Liver (tissue), 9 donors: ENCODE results near the gene WWOX. TPM values are rescaled to one million over a fixed set of nuclear protein-coding genes. Genes with fewer than 3 reads are reported as not detected.

Experiments
- DNase-seq: peaks from one replicate; pipeline ENCODE4 v3.0.0-alpha.2; 2017; ENCODE audit warnings: low spot score
- H3K27ac ChIP-seq, 2 donors: one replicate each; pipeline ENCODE4 v1.7.0; 2013; ENCODE audit warnings: inconsistent platforms in 2 of 2, low read length in 2 of 2, control low read depth in 1 of 2, low read depth in 1 of 2, mild to moderate bottlenecking in 1 of 2
- H3K27me3 ChIP-seq, 4 donors: one replicate each; pipeline versions ENCODE4 v1.6.1 to v1.7.0; 2013; ENCODE audit warnings: low read length in 3 of 4, inconsistent platforms in 1 of 4, mild to moderate bottlenecking in 1 of 4, moderate library complexity in 1 of 4; ENCODE audit not compliant: control insufficient read depth in 4 of 4, insufficient read depth in 4 of 4
- H3K36me3 ChIP-seq, 4 donors: one replicate each; pipeline versions ENCODE4 v1.6.1 to v1.7.0; 2013; ENCODE audit warnings: low read length in 3 of 4, mild to moderate bottlenecking in 3 of 4, low read depth in 1 of 4, moderate library complexity in 1 of 4; ENCODE audit not compliant: control insufficient read depth in 4 of 4, insufficient read depth in 3 of 4
- H3K4me1 ChIP-seq, 4 donors: one replicate each; pipeline versions ENCODE4 v1.6.1 to v1.7.0; 2013; ENCODE audit warnings: low read length in 3 of 4, mild to moderate bottlenecking in 3 of 4, moderate library complexity in 1 of 4; ENCODE audit not compliant: control insufficient read depth in 4 of 4, insufficient read depth in 4 of 4
- H3K4me3 ChIP-seq, 3 donors: one replicate each; pipeline versions ENCODE4 v1.6.1 to v1.7.0; 2013; ENCODE audit warnings: low read length in 3 of 3, control low read depth in 1 of 3, low read depth in 1 of 3, mild to moderate bottlenecking in 1 of 3
- H3K9ac ChIP-seq, 2 donors: one replicate each; pipeline ENCODE4 v1.7.0; 2013; ENCODE audit warnings: low read length in 2 of 2, mild to moderate bottlenecking in 2 of 2, moderate library complexity in 2 of 2, control low read depth in 1 of 2, low read depth in 1 of 2
- H3K9me3 ChIP-seq, 4 donors: one replicate each; pipeline versions ENCODE4 v1.6.1 to v1.7.0; 2013; ENCODE audit warnings: low read length in 3 of 4; ENCODE audit not compliant: control insufficient read depth in 4 of 4
- ATF3 ChIP-seq: IDR thresholded peaks from 2 replicates; pipeline ENCODE4 v1.6.1; 2016; ENCODE audit warnings: antibody characterized with exemption
- CTCF ChIP-seq: fragments of 150-350 bp; IDR thresholded peaks from 2 replicates; pipeline ENCODE4 v1.5.1; 2017; ENCODE audit warnings: improper control_type of control experiment, low read depth, low read length; ENCODE audit not compliant: missing input control
- EGR1 ChIP-seq, 2 donors: IDR thresholded peaks; 2 replicates each; pipeline ENCODE4 v1.6.1; 2016 to 2018; ENCODE audit warnings: antibody characterized with exemption in 2 of 2, low read depth in 2 of 2
- FOXA1 ChIP-seq: IDR thresholded peaks from 2 replicates; pipeline ENCODE4 v1.6.1; 2016; ENCODE audit warnings: antibody characterized with exemption
- FOXA2 ChIP-seq: IDR thresholded peaks from 2 replicates; pipeline ENCODE4 v1.6.1; 2016; ENCODE audit warnings: antibody characterized with exemption
- GABPA ChIP-seq, 2 donors: IDR thresholded peaks in 1 of 2; conservative IDR thresholded peaks in 1 of 2; 2 replicates each; pipeline ENCODE4 v1.6.1; 2016; ENCODE audit warnings: antibody characterized with exemption in 2 of 2, mild to moderate bottlenecking in 1 of 2, moderate library complexity in 1 of 2
- HNF4A ChIP-seq, 2 donors: conservative IDR thresholded peaks; 2 replicates each; pipeline ENCODE4 v1.6.1; 2016; ENCODE audit warnings: antibody characterized with exemption in 2 of 2, mild to moderate bottlenecking in 2 of 2
- HNF4G ChIP-seq: IDR thresholded peaks from 2 replicates; pipeline ENCODE4 v1.6.1; 2016; ENCODE audit warnings: antibody characterized with exemption
- JUND ChIP-seq, 2 donors: IDR thresholded peaks; 2 replicates each; pipeline ENCODE4 v1.6.1; 2016; ENCODE audit warnings: antibody characterized with exemption in 2 of 2
- MAX ChIP-seq: IDR thresholded peaks from 2 replicates; pipeline ENCODE4 v1.6.1; 2016; ENCODE audit warnings: antibody characterized with exemption
- NR2F2 ChIP-seq: IDR thresholded peaks from 2 replicates; pipeline ENCODE4 v1.6.1; 2016; ENCODE audit warnings: antibody characterized with exemption
- RAD21 ChIP-seq, 2 donors: IDR thresholded peaks; 2 replicates each; pipeline ENCODE4 v1.6.1; 2016; ENCODE audit warnings: antibody characterized with exemption in 2 of 2, mild to moderate bottlenecking in 2 of 2
- REST ChIP-seq: IDR thresholded peaks from 2 replicates; pipeline ENCODE4 v1.6.1; 2016; ENCODE audit warnings: antibody characterized with exemption, mild to moderate bottlenecking
- RXRA ChIP-seq, 2 donors: IDR thresholded peaks; 2 replicates each; pipeline ENCODE4 v1.6.1; 2017 to 2018; ENCODE audit warnings: antibody characterized with exemption in 2 of 2, mild to moderate bottlenecking in 1 of 2
- SP1 ChIP-seq: IDR thresholded peaks from 2 replicates; pipeline ENCODE4 v1.6.1; 2018; ENCODE audit warnings: antibody characterized with exemption, mild to moderate bottlenecking
- TAF1 ChIP-seq: conservative IDR thresholded peaks from 2 replicates; pipeline ENCODE4 v1.6.1; 2016; ENCODE audit warnings: antibody characterized with exemption, mild to moderate bottlenecking
- ZBTB33 ChIP-seq: IDR thresholded peaks from 2 replicates; pipeline ENCODE4 v1.6.1; 2016; ENCODE audit warnings: antibody characterized with exemption
- WGBS: extraction: QIAGEN DNeasy Blood & Tissue Kit; methylation state at CpG from one replicate; pipeline ENCODE4 v1.1.7; 2013; 5-methylcytosine and 5-hydroxymethylcytosine counted together
- polyA plus RNA-seq, 2 donors: library from polyadenylated mRNA; stranded (reverse) in 1 of 2; unstranded in 1 of 2; fragments of 200-250 nt in 1 of 2; fragments of >200 nt in 1 of 2; fragmentation: Nextera tagmentation in 1 of 2; extraction: Ambion mirVana in 1 of 2; gene quantifications; one replicate each; pipeline versions ENCODE4 v1.2.1 to v1.2.3, GENCODE V29; 2013 to 2015
- total RNA-seq, 2 donors: library from RNA; depleted of rRNA; stranded (reverse); fragments of >200 nt; gene quantifications; one replicate each; pipeline ENCODE4 v1.2.3, GENCODE V29; 2014
- donor health status: healthy.
- donor health status: healthy.
- donor health status: healthy.
- donor health status: healthy.
- donor health status: healthy.

Gene WWOX
- total and polyA plus RNA-seq, 4 donors, result 9.8 to 46.0 (median 15.3) TPM

- Histone ChIP-seq H3K4me3 (no peak overlapping the region), H3K36me3 (no peaks in the 10 kb centered on the region), H3K27me3 (no peaks in the 10 kb centered on the region), H3K4me1 (no peaks in the 10 kb centered on the region), H3K9me3 (no peaks in the 10 kb centered on the region), H3K9ac (no peak overlapping the region), H3K27ac (no peak overlapping the region)
- no peak for DNase-seq
- whole genome bisulfite sequencing, result 68% methylated on average over 2 of the region's 2 CpGs
- no peak for TF ChIP-seq MAX
- no peak for TF ChIP-seq NR2F2
- TF ChIP-seq TAF1, result no peak
- TF ChIP-seq CTCF, result no peak
- TF ChIP-seq HNF4G, result no peak
- TF ChIP-seq REST, result no peak
- no peak for TF ChIP-seq RAD21 (IDR thresholded peaks at IDR 0.05)
- no peak for TF ChIP-seq ZBTB33
- no peak for TF ChIP-seq SP1
- no peak for TF ChIP-seq HNF4A (conservative IDR thresholded peaks at IDR 0.05)
- no peak for TF ChIP-seq GABPA (IDR thresholded peaks at IDR 0.05 in 1 of 2, conservative IDR thresholded peaks at IDR 0.05 in 1 of 2)
- no peak for TF ChIP-seq EGR1 (IDR thresholded peaks at IDR 0.05; ENCODE audit: low read depth in 2 of 2)
- TF ChIP-seq FOXA1, result no peak
- TF ChIP-seq FOXA2, result no peak
Measured at GRCh38 chr16:78962457-78962929, 863.0 kb downstream of the WWOX start.

GRCh38 chr16:78967948-78968347, 868.5 kb downstream of the WWOX start:
- DNase-seq, result no peak
- TF ChIP-seq RXRA (IDR thresholded peaks at IDR 0.05) (no peak), JUND (IDR thresholded peaks at IDR 0.05) (no peak), ATF3 (no peak), REST (no peak), TAF1 (no peak), MAX (no peak), GABPA (IDR thresholded peaks at IDR 0.05 in 1 of 2, conservative IDR thresholded peaks at IDR 0.05 in 1 of 2) (no peak), ZBTB33 (no peak), HNF4A (conservative IDR thresholded peaks at IDR 0.05) (no peak), NR2F2 (no peak), FOXA1 (no peak)
- 88% methylated on average over 20 of the region's 20 CpGs for WGBS

More at GRCh38 chr16:78967948-78968347, 868.5 kb downstream of the WWOX start:
- no peak overlapping the region for H3K27ac ChIP-seq
- no peaks in the 10 kb centered on the region for H3K9me3 ChIP-seq
- H3K36me3 ChIP-seq, result no peaks in the 10 kb centered on the region
- no peaks in the 10 kb centered on the region for H3K4me1 ChIP-seq
- H3K4me3 ChIP-seq, result no peak overlapping the region
- H3K9ac ChIP-seq, result no peak overlapping the region
- H3K27me3 ChIP-seq, result no peaks in the 10 kb centered on the region
